ENCODE data around the gene COPG2.
"Not testable (repeated sequence)": the region's sequence is repeated elsewhere in the genome, so short reads cannot be mapped to it uniquely, and the experiment has no call there.

COPG2 gene

DNA sequence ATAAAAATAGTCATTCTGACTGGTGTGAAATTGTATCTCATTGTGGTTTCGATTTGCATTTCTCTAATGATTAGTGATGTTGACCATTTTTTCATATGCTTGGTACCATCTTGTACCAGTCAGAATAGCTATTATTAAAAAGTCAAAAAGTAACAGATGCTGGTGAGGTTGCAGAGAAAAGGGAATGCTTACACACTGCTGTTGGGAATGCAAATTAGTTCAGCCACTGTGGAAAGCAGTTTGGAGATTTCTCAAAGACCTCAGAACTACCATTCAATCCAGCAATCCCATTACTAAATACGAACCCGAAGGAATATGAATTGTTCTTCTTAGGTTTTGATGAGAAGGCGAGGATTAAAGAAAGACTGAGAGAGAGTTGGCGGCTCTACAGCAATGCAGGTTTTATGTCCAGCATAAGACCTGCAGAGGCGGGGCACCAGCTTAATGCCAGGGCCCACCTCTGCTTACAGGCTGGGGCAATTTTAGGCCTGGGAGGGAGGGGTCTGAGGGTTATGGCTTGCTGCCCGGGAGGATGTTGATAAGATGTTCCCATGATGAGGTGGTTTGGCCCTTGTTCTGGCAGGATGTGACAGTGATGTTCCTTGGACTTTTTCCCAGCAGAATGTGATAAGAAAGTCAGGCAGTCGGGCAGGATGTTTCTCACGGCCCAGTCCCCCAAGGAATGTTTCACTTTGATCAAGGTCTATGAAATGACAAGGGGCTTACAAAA is 102.2 kb downstream of the COPG2 start:
- no peak for DNase-seq (ENCODE audit: low read depth)

DNA sequence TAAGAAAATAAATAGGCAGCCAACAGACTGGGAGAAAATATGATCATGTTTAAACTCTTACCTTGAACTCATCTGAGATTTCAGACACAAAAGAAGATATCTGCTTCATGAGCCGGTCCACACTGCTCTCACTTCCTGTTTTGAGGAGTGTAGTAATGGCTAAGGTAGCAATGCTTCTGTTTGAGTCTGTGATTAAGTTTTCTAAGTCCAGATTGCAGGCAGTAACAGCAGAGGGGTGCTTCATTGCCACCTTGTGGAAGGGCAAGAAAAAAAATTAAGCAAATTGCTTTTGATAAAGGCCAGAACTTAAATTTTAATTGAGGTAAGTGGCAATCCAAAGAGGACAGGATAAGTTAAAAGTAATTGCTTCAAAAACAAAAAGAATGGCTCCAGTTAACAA is 107.6 kb downstream of the COPG2 start:
- DNase-seq (ENCODE audit: low read depth) = peak; percentile 3

DNA sequence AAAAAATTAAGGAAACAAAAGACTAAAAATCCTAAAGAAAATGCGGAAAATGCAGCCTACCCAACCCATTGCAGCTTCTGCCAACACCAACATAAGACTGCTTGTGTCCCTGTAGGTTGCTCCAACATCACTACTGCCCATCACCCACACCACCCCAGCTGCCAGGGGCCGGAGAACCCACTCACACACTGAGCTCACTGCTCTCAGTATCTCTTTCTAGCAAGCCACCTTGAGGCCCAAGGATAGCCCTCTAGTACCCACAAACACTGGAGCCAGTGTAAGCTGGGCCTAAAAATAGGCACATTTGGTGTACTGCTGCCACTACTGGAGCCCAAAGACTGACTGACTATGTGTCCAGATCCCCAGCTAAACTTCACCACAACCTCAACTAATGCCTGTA is 109.4 kb downstream of the COPG2 start:
- no peak for DNase-seq (ENCODE audit: low read depth)

- no peak for DNase-seq (ENCODE audit: low read depth)
Observed at GRCh38 chr7:130554481-130554880, 114.1 kb downstream of the COPG2 start.

GRCh38 chr7:130553398-130554029 is 115.0 kb downstream of the COPG2 start:
- DNase-seq (ENCODE audit: low read depth) = no peak

DNA sequence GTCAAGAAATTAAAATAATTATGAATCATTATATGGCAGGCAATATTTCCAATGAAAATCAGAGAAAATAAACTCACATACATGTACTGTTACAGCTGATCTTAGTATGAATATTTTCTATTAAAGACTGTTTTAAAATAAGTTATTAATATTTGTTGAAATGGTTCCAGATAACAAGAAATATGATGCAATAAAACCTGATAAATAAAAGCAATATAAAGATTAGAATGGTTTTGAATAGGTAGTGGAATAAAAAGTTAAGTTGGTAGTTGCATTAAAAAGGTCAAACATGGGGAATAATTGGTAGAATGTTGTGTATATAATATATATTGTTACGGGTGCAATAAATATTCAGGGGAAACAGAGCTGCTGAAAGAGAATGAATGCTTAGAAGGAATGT is 124.2 kb downstream of the COPG2 start:
- no peak for DNase-seq (ENCODE audit: low read depth)

DNA sequence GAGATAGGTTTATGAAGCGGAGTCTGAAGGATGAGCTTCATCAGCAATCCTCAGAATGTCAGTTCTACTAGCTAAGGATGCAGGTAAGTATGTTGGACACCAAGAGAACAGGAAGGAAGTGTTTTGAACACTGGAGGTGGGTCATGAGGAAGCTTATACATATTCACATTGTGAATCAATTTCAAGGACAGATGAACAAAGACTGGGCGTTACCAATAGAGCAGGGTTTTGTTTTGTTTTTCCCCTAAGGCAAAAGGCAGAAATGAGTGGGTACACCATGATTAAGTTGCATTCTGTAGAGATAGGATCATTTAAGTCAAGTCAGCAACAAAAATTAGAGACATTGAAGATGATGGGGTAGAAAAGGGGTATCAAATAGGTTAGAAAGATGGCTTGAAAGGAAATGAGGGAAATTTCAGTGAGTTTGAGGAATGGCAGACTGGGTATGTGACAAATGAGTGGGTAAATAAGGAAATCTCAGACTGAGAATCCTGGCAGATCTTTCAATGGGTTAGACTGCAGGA is 125.0 kb downstream of the COPG2 start:
- DNase-seq (ENCODE audit: low read depth) = no peak

DNA sequence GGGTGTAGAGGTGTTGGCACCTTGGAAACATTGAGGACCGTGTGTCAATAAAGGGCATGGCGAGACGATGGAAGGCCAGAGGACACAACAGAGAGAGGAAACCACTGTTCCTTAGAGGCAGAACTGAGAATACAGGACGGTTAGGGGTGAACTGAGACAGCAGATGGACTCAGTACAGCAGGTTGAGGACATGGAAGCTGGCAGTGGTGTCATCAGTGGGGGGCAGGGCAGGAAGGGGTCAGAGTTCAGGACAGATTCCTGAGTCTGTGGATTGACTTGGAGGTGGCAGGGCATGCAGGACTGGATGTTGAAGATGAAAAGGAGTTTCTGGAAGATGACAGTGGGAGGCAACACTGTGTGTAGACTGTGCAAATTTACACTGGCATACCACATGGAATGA is 126.3 kb downstream of the COPG2 start:
- DNase-seq (ENCODE audit: low read depth) = not testable (repeated sequence)

DNA sequence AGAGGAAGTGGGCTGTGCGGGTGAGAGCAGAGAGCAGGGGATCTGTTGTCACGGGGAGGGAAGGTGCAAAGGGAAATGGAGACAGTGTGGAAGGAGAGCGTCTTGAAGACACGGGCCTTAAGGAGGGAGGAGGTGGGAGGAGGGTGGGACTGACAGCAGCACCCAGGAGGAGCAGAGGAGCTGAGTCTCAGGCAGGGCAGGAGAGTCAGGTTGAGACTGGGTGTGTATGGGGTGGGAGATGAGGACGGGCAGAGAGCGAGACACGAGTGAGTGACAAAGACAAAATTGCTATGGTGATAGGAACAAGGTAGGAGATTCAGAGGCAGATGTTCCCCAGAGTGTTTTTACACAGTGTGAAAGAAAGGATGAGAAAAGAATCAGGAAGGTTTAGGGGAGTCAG is 127.3 kb downstream of the COPG2 start:
- not testable (repeated sequence) for DNase-seq (ENCODE audit: low read depth)

GRCh38 chr7:130537894-130538293 is 130.7 kb downstream of the COPG2 start:
- not testable (repeated sequence) for DNase-seq (ENCODE audit: low read depth)

GRCh38 chr7:130529417-130529816 is 139.1 kb downstream of the COPG2 start:
- no peak for DNase-seq (ENCODE audit: low read depth)

GRCh38 chr7:130527752-130528355 is 140.7 kb downstream of the COPG2 start:
- DNase-seq (ENCODE audit: low read depth) = not testable (repeated sequence)

GRCh38 chr7:130524628-130525027 is 143.9 kb downstream of the COPG2 start:
- no peak for DNase-seq (ENCODE audit: low read depth)

DNA sequence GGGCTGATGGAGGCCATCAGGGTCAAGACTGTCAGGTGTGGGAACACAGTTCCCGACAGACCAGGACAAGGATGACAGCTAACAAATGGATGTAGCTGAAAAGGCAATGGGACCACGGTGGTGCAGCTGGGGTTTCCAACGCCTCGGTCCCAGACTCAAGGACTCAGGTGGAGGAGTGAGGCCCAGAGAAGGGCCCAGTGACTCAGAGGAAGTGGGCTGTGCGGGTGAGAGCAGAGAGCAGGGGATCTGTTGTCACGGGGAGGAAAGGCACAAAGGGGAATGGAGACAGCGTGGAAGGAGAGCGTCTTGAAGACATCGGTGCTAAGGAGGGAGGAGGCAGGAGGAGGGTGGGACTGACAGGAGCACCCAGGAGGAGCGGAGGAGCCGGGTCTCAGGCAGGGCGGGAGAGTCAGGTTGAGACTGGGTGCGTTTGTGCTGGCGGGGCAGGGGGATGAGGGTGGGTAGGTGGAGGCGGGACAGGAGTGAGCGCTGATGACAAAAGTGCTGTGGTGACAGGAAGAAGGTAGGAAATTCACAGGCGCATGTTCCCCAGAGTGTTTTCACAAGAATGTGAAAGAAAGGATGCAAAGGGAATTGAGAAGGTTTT is 144.9 kb downstream of the COPG2 start:
- not testable (repeated sequence) for DNase-seq (ENCODE audit: low read depth)

GRCh38 chr7:130521258-130521951 is 147.1 kb downstream of the COPG2 start:
- DNase-seq (ENCODE audit: low read depth) = no peak

DNA sequence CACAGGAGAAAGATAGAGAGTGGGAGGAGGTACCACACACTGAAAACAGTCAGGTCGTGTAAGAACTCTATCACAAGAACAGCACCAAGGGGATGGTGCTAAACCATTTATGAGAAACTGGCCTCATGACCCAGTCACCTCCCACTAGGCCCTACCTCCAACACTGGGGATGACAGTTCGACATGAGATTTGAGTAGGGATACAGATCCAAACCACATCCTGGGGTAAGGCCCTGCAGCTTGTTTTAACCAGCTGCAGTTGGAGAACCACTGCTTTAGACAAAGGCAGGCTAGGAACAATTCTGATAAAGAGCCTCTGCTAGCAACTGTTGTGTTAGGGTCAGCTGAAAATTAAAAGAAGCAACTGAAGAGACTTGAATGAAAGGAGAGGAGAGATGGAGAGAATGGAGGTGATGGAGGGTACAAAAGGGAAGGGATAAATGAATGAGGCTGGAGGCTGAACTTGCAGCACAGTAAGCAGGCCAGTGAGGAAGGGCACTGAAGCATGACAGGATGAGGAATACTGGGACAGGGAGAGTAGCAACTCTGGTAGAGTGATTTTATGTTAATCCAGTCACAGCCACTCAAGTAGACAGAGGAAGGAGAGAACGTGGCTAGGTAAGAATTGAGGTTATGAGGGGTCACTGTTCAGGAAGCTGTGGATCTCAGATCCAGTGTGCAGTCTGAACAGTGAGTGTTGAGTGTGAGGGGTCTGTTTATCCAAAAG is 153.1 kb downstream of the COPG2 start:
- DNase-seq (ENCODE audit: low read depth) = no peak

- no peak for DNase-seq (ENCODE audit: low read depth)
Observed at GRCh38 chr7:130513447-130513846, 155.1 kb downstream of the COPG2 start.

GRCh38 chr7:130512038-130512437 is 156.5 kb downstream of the COPG2 start:
- DNase-seq (ENCODE audit: low read depth) = not testable (repeated sequence)

GRCh38 chr7:130506358-130506757 is 162.2 kb downstream of the COPG2 start:
- DNase-seq (ENCODE audit: low read depth) = no peak

DNA sequence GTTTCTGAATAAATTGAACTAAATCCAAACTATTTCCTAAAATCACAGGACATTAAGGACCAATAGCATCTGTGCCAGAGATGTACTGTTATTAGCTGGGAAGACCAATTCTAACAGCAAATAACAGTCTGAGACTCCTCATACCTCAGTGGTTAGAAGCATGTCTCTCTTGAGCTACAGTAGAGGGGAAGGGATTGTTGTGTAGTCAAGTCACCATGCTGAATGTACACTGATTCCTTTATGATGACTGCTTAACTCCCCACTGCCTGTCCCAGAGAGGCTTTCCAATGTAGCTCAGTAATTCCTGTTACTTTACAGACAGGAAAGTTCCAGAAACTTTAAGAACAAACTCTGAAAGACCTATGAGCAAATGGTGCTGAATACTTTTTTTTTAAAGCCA is 162.8 kb downstream of the COPG2 start:
- no peak for DNase-seq (ENCODE audit: low read depth)

GRCh38 chr7:130500910-130501309 is 167.6 kb downstream of the COPG2 start:
- DNase-seq (ENCODE audit: low read depth) = no peak
